Gastrocnemius medialis (tissue), 4 donors: ENCODE measurements around the gene FAM117A. TPM values are rescaled to one million over a fixed set of nuclear protein-coding genes. Genes with fewer than 3 reads are reported as not detected.
A peak's percentile ranks its signal among the peaks of the same experiment; 100 is the strongest.

Source experiments
- ATAC-seq, 2 donors: fragments of 150-250 bp; one replicate each; pipeline ENCODE4 v1.9.1; 2016
- DNase-seq, 2 donors: peaks; one replicate each; pipeline ENCODE4 v3.0.0-alpha.2; 2019
- H3K27ac ChIP-seq, 4 donors: fragments of 200-600 bp; sonication (generic); 1 replicate in 1 of 4; 2 replicates in 3 of 4; pipeline ENCODE4 v1.5.1; 2016 to 2018; ENCODE audit warnings: mild to moderate bottlenecking in 2 of 4, moderate library complexity in 1 of 4
- H3K27me3 ChIP-seq, 3 donors: fragments of 200-600 bp; sonication (generic) in 2 of 3; 1 replicate in 1 of 3; 2 replicates in 2 of 3; pipeline versions ENCODE4 v1.5.1 to v1.6.0; 2016 to 2019; ENCODE audit warnings: mild to moderate bottlenecking in 1 of 3, moderate library complexity in 1 of 3
- H3K36me3 ChIP-seq, 2 donors: fragments of 200-600 bp; sonication (generic) in 1 of 2; one replicate each; pipeline ENCODE4 v1.5.1; 2017 to 2018
- H3K4me1 ChIP-seq, 2 donors: fragments of 200-600 bp; sonication (generic) in 1 of 2; one replicate each; pipeline ENCODE4 v1.5.1; 2016 to 2017; ENCODE audit warnings: mild to moderate bottlenecking in 2 of 2
- H3K4me3 ChIP-seq, 4 donors: fragments of 200-600 bp; sonication (generic) in 3 of 4; 1 replicate in 1 of 4; 2 replicates in 3 of 4; pipeline ENCODE4 v1.5.1; 2016 to 2019; ENCODE audit warnings: mild to moderate bottlenecking in 2 of 4
- H3K9me3 ChIP-seq, 3 donors: fragments of 200-600 bp; sonication (generic) in 2 of 3; 1 replicate in 1 of 3; 2 replicates in 2 of 3; pipeline ENCODE4 v1.5.1; 2016 to 2019
- CTCF ChIP-seq, 5 experiments: fragments of 450-650 bp in 3 of 5; fragments of 200-600 bp in 2 of 5; sonication (generic) in 2 of 5; IDR thresholded peaks in 4 of 5; conservative IDR thresholded peaks in 1 of 5; 1 replicate in 4 of 5; 2 replicates in 1 of 5; pipeline ENCODE4 v1.5.1; 2016 to 2019; ENCODE audit warnings: antibody characterized with exemption in 5 of 5, mild to moderate bottlenecking in 3 of 5, moderate library complexity in 3 of 5
- POLR2A ChIP-seq, 2 donors: fragments of 450-650 bp; IDR thresholded peaks; one replicate each; pipeline ENCODE4 v1.6.1; 2017; ENCODE audit warnings: antibody characterized with exemption in 2 of 2, mild to moderate bottlenecking in 2 of 2, moderate library complexity in 2 of 2
- in situ Hi-C, 4 donors: fragments of 200-750 bp; cut with MboI; loops; one replicate each; pipeline versions ENCODE4 v1.15.0 to v1.8.0; 2017; ENCODE audit warnings: low sequenced_read_pairs in 4 of 4
- intact Hi-C: fragments of 100-400 bp; cut with DNase I; formaldehyde crosslinking; loops from one replicate; pipeline ENCODE4 v1.15.1; 2023; ENCODE audit warnings: low total_unique reads
- total RNA-seq, 4 donors: library from RNA; depleted of rRNA; stranded (reverse); fragments of >200 nt; gene quantifications; one replicate each; pipeline versions ENCODE4 v1.1.0 to v1.2.3, GENCODE V29; 2016

Gene FAM117A
- total RNA-seq, 4 donors from 2014 or later = 2.6 to 4.9 (median 3.3) TPM

- intact Hi-C loops = no loop called here
These were observed 11.8 kb upstream of the FAM117A start for GRCh38 chr17:49775546-49776260.

GRCh38 chr17:49766918-49767530 is 3.1 kb upstream of the FAM117A start:
- TF ChIP-seq POLR2A (IDR thresholded peaks at IDR 0.05) = no peak
- no peak for TF ChIP-seq CTCF (IDR thresholded peaks at IDR 0.05 in 4 of 5, conservative IDR thresholded peaks at IDR 0.05 in 1 of 5)
- Histone ChIP-seq H3K9me3 (no peaks in the 10 kb centered on the region), H3K4me1 (peaks cover 3 to 8% of the 10 kb centered on the region in 2 donors), H3K27me3 (peaks cover 0 to 9% (median 0%) of the 10 kb centered on the region in 3 donors), H3K4me3 (no peak overlapping the region), H3K36me3 (no peaks in the 10 kb centered on the region), H3K27ac (peak overlapping the region in 2 of 4 donors; percentile 28 to 54)
- in situ Hi-C loops = no loop called here
- DNase-seq = no peak
- ATAC-seq = no peak
- intact Hi-C loops = no loop called here

More at GRCh38 chr17:49775546-49776260, 11.8 kb upstream of the FAM117A start:
- no peaks in the 10 kb centered on the region for H3K4me1 ChIP-seq
- ATAC-seq (peak in 1 of 2 donors; percentile 53), DNase-seq (no peak)
- TF ChIP-seq POLR2A (IDR thresholded peaks at IDR 0.05) (no peak), CTCF (IDR thresholded peaks at IDR 0.05 in 4 of 5, conservative IDR thresholded peaks at IDR 0.05 in 1 of 5) (no peak)
- no peaks in the 10 kb centered on the region for H3K9me3 ChIP-seq
- no peaks in the 10 kb centered on the region for H3K36me3 ChIP-seq
- H3K27ac ChIP-seq = peak overlapping the region in 2 of 4 donors; percentile 8 to 64
- in situ Hi-C loops = loop anchor here in 2 of 4 donors (5.0 to 25.0 kb wide), 2 partner anchors 208 to 937 kb away; partner anchors contain the start of genes ANKRD40 (in 1 of the 2) and LUC7L3 (in 1 of the 2)
- H3K27me3 ChIP-seq = no peaks in the 10 kb centered on the region
- H3K4me3 ChIP-seq = no peak overlapping the region

GRCh38 chr17:49764559-49765180 is 739 bp upstream of the FAM117A start:
- ATAC-seq = no peak
- Histone ChIP-seq H3K36me3 (no peaks in the 10 kb centered on the region), H3K4me1 (peaks cover 3 to 8% of the 10 kb centered on the region in 2 donors), H3K27me3 (peaks cover 0 to 9% (median 0%) of the 10 kb centered on the region in 3 donors), H3K9me3 (no peaks in the 10 kb centered on the region), H3K4me3 (peak overlapping the region; percentile 63 to 83 (median 72)), H3K27ac (peak overlapping the region in 2 of 4 donors; percentile 62 to 79)
- TF ChIP-seq CTCF (IDR thresholded peaks at IDR 0.05 in 4 of 5, conservative IDR thresholded peaks at IDR 0.05 in 1 of 5) (no peak), POLR2A (IDR thresholded peaks at IDR 0.05) (no peak)
- intact Hi-C loops (loop anchor here (5.0 kb wide), 1 partner anchor 57 kb away; the partner anchor contains the start of gene SLC35B1), in situ Hi-C loops (no loop called here)
- DNase-seq = no peak

GRCh38 chr17:49762151-49762941 is 1.6 kb downstream of the FAM117A start:
- Histone ChIP-seq H3K27ac (peak overlapping the region in 1 of 4 donors; percentile 57), H3K9me3 (no peaks in the 10 kb centered on the region), H3K4me3 (peak overlapping the region in 1 of 4 donors; percentile 74), H3K27me3 (peaks cover 0 to 9% (median 0%) of the 10 kb centered on the region in 3 donors), H3K4me1 (peaks cover 3 to 8% of the 10 kb centered on the region in 2 donors), H3K36me3 (no peaks in the 10 kb centered on the region)
- in situ Hi-C loops = no loop called here
- DNase-seq = no peak
- TF ChIP-seq POLR2A (IDR thresholded peaks at IDR 0.05) (no peak), CTCF (IDR thresholded peaks at IDR 0.05 in 4 of 5, conservative IDR thresholded peaks at IDR 0.05 in 1 of 5) (no peak)
- ATAC-seq = no peak
- intact Hi-C loops = loop anchor here (5.0 kb wide), 1 partner anchor 55 kb away; the partner anchor contains the start of gene SLC35B1
